GM12865 (cell line): ENCODE data around the gene HABP2.

ENCODE experiments used
- DNase-seq: peaks from one replicate; pipeline ENCODE4 v3.0.0; 2010; ENCODE audit warnings: low read depth
- H3K4me3 ChIP-seq: 2 replicates; pipeline ENCODE4 v1.5.1; 2011; ENCODE audit warnings: mild to moderate bottlenecking, low read depth, low read length, control low read depth
- TF ChIP-seq, protein P1 (sequence below): IDR thresholded peaks from 2 replicates; pipeline ENCODE4 v1.5.1; 2011; ENCODE audit warnings: low read length, control low read depth, low read depth, inconsistent platforms; ENCODE audit not compliant: insufficient read depth; ENCODE audit errors: missing control alignments

HABP2 gene

DNA sequence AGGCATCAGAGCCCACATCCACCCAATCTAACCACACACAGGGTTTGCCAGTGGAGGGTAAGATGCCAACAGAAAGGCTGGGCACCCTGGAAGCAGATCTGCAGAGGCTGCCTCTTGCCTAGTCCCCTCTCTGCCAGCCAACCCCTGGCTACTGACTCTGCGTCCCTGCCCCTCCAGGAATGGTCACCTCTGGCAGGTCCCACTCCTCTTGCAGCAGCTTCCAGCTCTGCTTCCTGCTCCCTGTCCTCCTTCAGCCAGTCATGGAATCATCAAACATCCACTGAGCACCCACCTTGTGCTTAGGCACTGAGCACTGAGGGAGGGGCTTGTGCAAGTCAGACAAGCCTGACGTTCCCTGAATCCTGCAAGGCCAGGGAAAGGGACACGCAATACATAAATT, 20.1 kb upstream of the HABP2 start:
- H3K4me3 ChIP-seq = no peak overlapping the region
- TF ChIP-seq, protein P1, sequence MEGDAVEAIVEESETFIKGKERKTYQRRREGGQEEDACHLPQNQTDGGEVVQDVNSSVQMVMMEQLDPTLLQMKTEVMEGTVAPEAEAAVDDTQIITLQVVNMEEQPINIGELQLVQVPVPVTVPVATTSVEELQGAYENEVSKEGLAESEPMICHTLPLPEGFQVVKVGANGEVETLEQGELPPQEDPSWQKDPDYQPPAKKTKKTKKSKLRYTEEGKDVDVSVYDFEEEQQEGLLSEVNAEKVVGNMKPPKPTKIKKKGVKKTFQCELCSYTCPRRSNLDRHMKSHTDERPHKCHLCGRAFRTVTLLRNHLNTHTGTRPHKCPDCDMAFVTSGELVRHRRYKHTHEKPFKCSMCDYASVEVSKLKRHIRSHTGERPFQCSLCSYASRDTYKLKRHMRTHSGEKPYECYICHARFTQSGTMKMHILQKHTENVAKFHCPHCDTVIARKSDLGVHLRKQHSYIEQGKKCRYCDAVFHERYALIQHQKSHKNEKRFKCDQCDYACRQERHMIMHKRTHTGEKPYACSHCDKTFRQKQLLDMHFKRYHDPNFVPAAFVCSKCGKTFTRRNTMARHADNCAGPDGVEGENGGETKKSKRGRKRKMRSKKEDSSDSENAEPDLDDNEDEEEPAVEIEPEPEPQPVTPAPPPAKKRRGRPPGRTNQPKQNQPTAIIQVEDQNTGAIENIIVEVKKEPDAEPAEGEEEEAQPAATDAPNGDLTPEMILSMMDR = no peak
- DNase-seq = no peak

DNA sequence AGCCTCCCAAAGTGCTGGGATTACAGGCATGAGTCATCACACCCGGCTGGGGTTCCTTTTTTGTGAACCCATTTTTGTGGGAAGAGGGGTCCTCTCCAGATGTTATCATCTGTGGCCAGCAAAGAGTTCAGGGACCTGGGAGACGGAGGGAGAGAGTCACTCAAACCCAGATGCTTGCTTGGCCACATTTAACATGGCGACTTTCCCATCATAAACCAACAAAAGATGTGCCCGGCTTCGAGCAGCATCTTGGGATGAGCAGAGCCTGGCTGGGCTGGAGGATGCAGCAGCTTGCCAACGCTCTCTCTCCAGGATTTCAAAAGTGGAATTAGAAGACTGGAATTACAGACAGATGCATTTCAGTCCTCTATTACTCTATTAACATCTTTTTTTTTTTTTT, 19.1 kb upstream of the HABP2 start:
- TF ChIP-seq, protein P1 = no peak
- H3K4me3 ChIP-seq = no peak overlapping the region
- DNase-seq = no peak

DNA sequence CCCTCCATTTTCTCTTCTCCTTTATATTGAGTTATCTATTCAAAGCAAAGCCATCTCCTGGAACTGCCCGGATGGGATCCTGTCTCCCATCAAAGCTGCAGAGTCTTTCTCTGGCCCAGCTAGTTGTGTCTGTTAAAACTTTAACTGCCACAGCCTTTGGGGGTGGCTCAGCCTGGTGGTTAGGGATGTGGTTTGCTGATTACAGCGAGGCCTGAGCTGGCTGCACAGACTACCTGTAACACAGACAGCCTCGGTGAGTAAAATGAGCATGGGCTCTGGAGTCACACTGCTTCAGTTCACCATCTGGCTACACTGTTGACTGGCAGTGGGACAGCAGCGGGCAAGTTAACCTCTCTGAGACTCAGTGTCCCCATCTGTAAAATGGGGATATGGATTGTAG, 18.4 kb upstream of the HABP2 start:
- TF ChIP-seq, protein P1 = no peak
- no peak overlapping the region for H3K4me3 ChIP-seq
- no peak for DNase-seq

DNA sequence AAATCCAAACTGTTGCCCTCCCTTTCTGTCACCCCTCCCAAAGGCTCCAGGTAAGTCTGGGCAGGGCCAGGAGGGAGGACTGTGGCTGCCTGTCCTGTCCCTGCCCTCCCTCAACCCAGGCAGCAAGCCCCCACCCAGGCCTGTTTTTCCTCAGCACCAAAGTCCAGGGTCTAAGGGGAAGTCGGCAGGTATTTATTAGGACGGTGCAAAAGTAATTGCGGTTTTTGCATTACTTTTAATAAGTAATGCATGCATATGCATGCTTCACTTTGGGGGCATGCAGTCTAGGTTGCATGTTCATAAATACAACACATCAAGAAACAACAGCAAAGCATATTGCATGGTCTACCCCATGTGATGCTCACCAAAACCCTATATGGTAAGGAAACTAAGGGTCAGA, 15.2 kb upstream of the HABP2 start:
- TF ChIP-seq, protein P1 = no peak
- H3K4me3 ChIP-seq = no peak overlapping the region
- no peak for DNase-seq

DNA sequence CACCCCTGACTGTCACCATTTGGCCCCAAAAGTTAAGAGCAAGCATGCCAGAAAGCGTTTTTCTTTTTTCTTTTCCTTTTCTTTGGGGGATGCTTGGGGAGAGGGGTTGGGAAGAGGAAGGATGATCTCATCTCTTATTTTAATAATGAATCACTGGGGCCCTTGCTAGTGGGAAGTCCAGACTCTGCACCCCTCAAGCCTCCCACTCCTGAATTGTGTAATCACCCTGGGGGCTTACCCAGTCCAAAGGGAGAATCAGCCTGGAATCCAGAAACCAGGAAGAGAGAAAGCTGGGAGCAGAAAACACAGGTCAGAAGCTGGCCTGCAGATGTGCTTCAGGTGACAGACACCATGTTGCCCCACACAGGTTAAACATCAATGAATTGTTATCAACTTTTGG, 14.7 kb upstream of the HABP2 start:
- TF ChIP-seq, protein P1 = no peak
- no peak for DNase-seq
- H3K4me3 ChIP-seq = no peak overlapping the region

DNA sequence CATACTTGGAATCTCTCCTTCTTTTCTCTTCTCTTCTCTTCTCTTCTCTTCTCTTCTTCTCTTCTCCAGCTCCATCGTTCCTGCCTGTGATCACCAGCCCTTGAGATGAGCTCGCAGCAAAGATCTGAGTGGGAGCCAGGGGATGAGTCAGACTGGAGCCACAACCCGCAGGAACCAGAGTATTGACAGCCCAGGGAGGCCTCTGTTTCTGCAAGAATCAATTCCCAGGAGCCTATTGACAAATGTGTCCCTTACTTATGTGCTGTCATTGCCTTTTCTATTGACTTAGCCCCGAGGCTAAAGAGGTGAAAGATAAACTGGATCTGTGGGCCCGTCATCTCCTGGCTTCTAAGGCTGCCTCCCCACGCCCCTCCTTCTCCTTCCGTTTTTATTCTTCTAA, 13.1 kb upstream of the HABP2 start:
- no peak overlapping the region for H3K4me3 ChIP-seq
- TF ChIP-seq, protein P1 = no peak

DNA sequence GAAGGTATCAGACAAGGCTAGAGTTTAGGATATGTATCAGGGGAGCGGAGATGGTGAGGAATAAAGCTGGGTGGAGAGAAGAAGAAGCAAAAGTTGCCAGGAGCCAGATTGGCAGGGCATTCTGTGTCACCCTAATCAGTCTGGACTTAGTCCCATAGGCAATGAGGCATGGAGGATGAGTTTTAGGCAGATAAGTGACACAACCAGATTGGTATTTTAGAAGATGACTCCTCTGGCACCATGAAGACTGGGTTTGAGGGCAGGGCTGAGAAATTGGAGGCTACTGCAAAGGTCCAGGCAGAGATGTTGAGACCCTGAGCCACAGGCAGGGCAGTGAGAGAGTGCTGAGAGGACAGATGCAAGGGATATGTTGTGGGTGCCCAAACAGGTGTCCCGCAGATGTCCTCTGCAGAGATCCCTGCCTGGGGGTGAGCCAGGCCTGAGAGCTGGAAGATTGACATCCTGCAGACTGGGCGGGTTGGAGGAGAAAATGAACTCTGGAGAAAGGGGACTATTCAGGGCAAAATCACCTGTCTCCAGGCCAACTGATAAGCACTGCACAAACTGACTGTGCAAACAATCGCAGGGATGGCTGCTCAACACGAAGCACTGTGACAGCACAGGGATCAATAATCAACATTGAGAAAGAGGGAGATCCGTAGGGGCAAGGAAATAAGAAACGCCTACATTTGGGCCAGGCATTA, 11.9 kb upstream of the HABP2 start:
- no peak for DNase-seq
- H3K4me3 ChIP-seq = no peak overlapping the region
- TF ChIP-seq, protein P1 = no peak

More for the DNA sequence above, 13.1 kb upstream of the HABP2 start:
- no peak for DNase-seq
